CD4-positive, alpha-beta T cell (primary cell): ENCODE measurements around the gene TAS1R1. TPM values are rescaled to one million over a fixed set of nuclear protein-coding genes. Genes with fewer than 3 reads are reported as not detected.

Source experiments
- ATAC-seq: fragments of 200-7000 bp; cut with Tn5 transposase; one replicate; pipeline ENCODE4 v1.10.0; 2022; ENCODE audit warnings: mild to moderate bottlenecking; ENCODE audit not compliant: poor library complexity
- CTCF ChIA-PET: fragments of 350-600 bp; sonication (Branson Sonifier 250); formaldehyde crosslinking; loops from one replicate; lab custom pipeline; 2021; ENCODE audit warnings: antibody characterized with exemption, inconsistent platforms; lab: Charles Lee
- POLR2A ChIA-PET: fragments of 350-600 bp; sonication (Branson Sonifier 250); formaldehyde crosslinking; loops from one replicate; lab custom pipeline; 2021; ENCODE audit warnings: antibody characterized with exemption, inconsistent platforms; lab: Charles Lee
- DNase-seq, 14 experiments: peaks; one replicate each; pipeline ENCODE4 v3.0.0-alpha.2; 2013 to 2020; ENCODE audit warnings: mixed read lengths in 2 of 14
- H3K27ac ChIP-seq, 2 donors: one replicate each; pipeline versions ENCODE4 v1.5.1 to v1.7.0; 2013; ENCODE audit warnings: low read length in 2 of 2, low read depth in 1 of 2, mild to moderate bottlenecking in 1 of 2
- H3K27me3 ChIP-seq, 2 experiments: 1 replicate in 1 of 2; 2 replicates in 1 of 2; pipeline versions ENCODE4 v1.6.1 to v1.7.0; 2013; ENCODE audit warnings: low read length in 2 of 2, control low read depth in 1 of 2, mild to moderate bottlenecking in 1 of 2, moderate library complexity in 1 of 2; ENCODE audit not compliant: insufficient read depth in 2 of 2, control insufficient read depth in 1 of 2
- H3K36me3 ChIP-seq: one replicate; pipeline ENCODE4 v1.6.1; 2013; ENCODE audit warnings: low read length, control low read depth; ENCODE audit not compliant: insufficient read depth
- H3K4me1 ChIP-seq: one replicate; pipeline ENCODE4 v1.6.1; 2013; ENCODE audit warnings: low read length, control low read depth; ENCODE audit not compliant: insufficient read depth
- H3K4me3 ChIP-seq: one replicate; pipeline ENCODE4 v1.5.1; 2013; ENCODE audit warnings: mild to moderate bottlenecking, low read length, moderate library complexity
- H3K9me3 ChIP-seq, 2 experiments: 1 replicate in 1 of 2; 2 replicates in 1 of 2; pipeline versions ENCODE4 v1.6.1 to v1.7.0; 2013; ENCODE audit warnings: low read length in 2 of 2, mild to moderate bottlenecking in 2 of 2, control low read depth in 1 of 2, moderate library complexity in 1 of 2; ENCODE audit not compliant: control insufficient read depth in 1 of 2, insufficient read depth in 1 of 2
- H3K27ac Mint-ChIP-seq: one replicate; pipeline ENCODE4 v1.8.0; 2020; ENCODE audit warnings: mixed read lengths
- H3K27me3 Mint-ChIP-seq: one replicate; pipeline ENCODE4 v1.8.0; 2021; ENCODE audit warnings: mixed read lengths
- H3K36me3 Mint-ChIP-seq: one replicate; pipeline ENCODE4 v1.8.0; 2021; ENCODE audit warnings: low read depth, mixed read lengths
- H3K4me1 Mint-ChIP-seq: one replicate; pipeline ENCODE4 v1.8.0; 2021; ENCODE audit warnings: low read depth, mixed read lengths
- H3K4me3 Mint-ChIP-seq: one replicate; pipeline ENCODE4 v1.8.0; 2020; ENCODE audit warnings: mild to moderate bottlenecking, mixed read lengths
- H3K9me3 Mint-ChIP-seq: one replicate; pipeline ENCODE4 v1.8.0; 2020; ENCODE audit warnings: mixed read lengths
- CTCF ChIP-seq: fragments of 200-600 bp; IDR thresholded peaks from one replicate; pipeline ENCODE4 v1.8.0; 2022; ENCODE audit warnings: antibody characterized with exemption, mild to moderate bottlenecking
- intact Hi-C, 2 experiments: fragments of 100-400 bp; cut with DNase I in 1 of 2; cut with micrococcal nuclease in 1 of 2; formaldehyde crosslinking; loops; one replicate each; pipeline versions ENCODE4 v1.15.1 to v1.9.0; 2023 to 2025; cut with DNase I, micrococcal nuclease
- total RNA-seq, 174 experiments: library from RNA in 2 of 174; stranded (reverse) in 2 of 174; gene quantifications; one replicate each; pipeline ENCODE4 v1.2.3 and lab custom pipeline; 2021 to 2026

Gene TAS1R1
- total RNA-seq, 2 experiments from 2014 or later = not detected

DNA sequence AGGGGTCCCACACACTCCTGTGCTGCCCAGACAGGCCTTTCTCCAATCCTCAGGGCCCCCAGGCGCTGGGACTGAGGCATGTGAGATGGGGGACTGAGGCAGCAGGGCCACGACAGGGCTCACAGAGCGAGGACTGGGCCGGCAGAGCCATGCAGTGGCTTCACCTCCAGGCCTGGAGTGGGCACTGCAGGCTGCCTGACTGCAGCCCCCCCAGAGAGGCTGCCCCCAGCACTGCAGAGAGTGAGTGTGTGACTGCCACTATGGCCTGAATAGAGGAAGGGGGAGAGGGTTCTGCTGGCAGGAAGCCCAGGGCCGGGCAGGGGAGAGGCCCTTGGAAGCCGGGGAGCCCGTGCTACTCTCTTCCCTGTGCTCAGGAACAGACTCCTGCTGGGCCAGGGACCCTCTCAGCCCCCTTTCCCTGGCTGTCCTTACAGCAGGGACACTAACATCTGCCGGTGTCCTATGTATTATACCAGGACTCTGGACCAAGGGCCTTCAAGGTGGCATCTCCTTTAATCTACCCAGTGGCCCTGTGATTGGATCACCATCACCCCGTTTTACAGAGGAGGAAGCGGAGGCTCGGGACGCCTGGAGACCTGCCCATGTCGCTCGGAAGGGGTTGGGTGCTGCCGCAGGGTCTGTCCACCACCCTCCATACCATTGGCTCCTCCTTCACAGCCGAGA is 43.4 kb upstream of the TAS1R1 start:
- Mint-ChIP-seq H3K9me3 (no peaks in the 10 kb centered on the region), H3K4me1 (no peaks in the 10 kb centered on the region), H3K36me3 (no peaks in the 10 kb centered on the region), H3K27me3 (no peaks in the 10 kb centered on the region), H3K27ac (no peak overlapping the region), H3K4me3 (no peak overlapping the region)
- intact Hi-C loops = no loop called here
- Histone ChIP-seq H3K4me1 (no peaks in the 10 kb centered on the region), H3K9me3 (peaks cover 0 to 7% of the 10 kb centered on the region in 2 experiments), H3K27me3 (peaks cover 2 to 4% of the 10 kb centered on the region in 2 experiments), H3K27ac (no peak overlapping the region), H3K36me3 (no peaks in the 10 kb centered on the region), H3K4me3 (no peak overlapping the region)
- no peak for TF ChIP-seq CTCF
- POLR2A ChIA-PET = no interaction called here
- CTCF ChIA-PET = no interaction called here
- DNase-seq = no peak
- ATAC-seq = no peak

DNA sequence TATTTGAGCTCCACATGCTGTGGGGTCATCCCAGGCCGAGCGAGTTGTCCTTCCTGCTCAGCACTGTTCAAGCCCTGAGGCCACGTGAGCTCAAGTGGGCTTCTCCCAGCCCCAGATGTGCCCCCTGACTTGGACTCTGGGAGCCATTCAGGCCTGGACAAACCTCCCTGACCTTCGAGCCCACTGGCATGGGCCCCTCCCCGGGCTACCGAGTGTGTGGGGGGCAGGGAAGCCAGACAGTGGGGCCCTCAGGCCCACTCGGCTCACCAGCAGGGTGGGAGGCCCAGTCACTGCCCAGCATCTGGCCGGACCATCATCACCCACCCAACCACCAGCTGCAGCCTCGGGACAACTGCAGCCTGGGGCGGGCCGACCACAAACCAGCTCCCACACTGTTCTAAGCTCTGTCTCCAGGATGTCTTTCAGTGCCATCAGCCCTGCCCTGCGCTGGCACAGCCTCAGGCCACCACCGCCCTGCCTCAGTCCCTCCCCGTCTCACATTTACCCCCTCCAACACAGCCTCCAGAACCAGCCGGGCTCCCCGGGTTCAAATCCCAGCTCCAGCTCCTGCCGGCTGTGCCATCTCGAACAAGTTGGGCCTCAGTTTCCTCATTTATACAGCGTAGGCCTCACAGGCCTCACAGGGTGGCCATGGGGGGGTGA is 42.7 kb upstream of the TAS1R1 start:
- no peak overlapping the region for H3K4me3 ChIP-seq
- no peaks in the 10 kb centered on the region for H3K36me3 ChIP-seq
- peaks cover 0 to 2% of the 10 kb centered on the region in 2 experiments for H3K27me3 ChIP-seq
- Mint-ChIP-seq H3K36me3 (no peaks in the 10 kb centered on the region), H3K4me3 (no peak overlapping the region), H3K27ac (no peak overlapping the region), H3K27me3 (no peaks in the 10 kb centered on the region), H3K9me3 (no peaks in the 10 kb centered on the region), H3K4me1 (no peaks in the 10 kb centered on the region)
- ATAC-seq = no peak
- intact Hi-C loops = no loop called here
- H3K9me3 ChIP-seq = peaks cover 0 to 7% of the 10 kb centered on the region in 2 experiments
- no peaks in the 10 kb centered on the region for H3K4me1 ChIP-seq
- TF ChIP-seq CTCF = no peak
- POLR2A ChIA-PET = no interaction called here
- no peak for DNase-seq
- no peak overlapping the region for H3K27ac ChIP-seq
- CTCF ChIA-PET = no interaction called here

- no peak overlapping the region for H3K27ac Mint-ChIP-seq
- no peaks in the 10 kb centered on the region for H3K4me1 Mint-ChIP-seq
- no peak overlapping the region for H3K4me3 ChIP-seq
- TF ChIP-seq CTCF = no peak
- no peaks in the 10 kb centered on the region for H3K36me3 Mint-ChIP-seq
- H3K27me3 ChIP-seq = peaks cover 0 to 2% of the 10 kb centered on the region in 2 experiments
- no peaks in the 10 kb centered on the region for H3K27me3 Mint-ChIP-seq
- no peaks in the 10 kb centered on the region for H3K4me1 ChIP-seq
- H3K27ac ChIP-seq = no peak overlapping the region
- H3K9me3 Mint-ChIP-seq = no peaks in the 10 kb centered on the region
- intact Hi-C loops = no loop called here
- no peak overlapping the region for H3K4me3 Mint-ChIP-seq
- CTCF ChIA-PET = no interaction called here
- no peaks in the 10 kb centered on the region for H3K36me3 ChIP-seq
- POLR2A ChIA-PET = no interaction called here
- DNase-seq (no peak), ATAC-seq (no peak)
- H3K9me3 ChIP-seq = peaks cover 0 to 7% of the 10 kb centered on the region in 2 experiments
Observed at GRCh38 chr1:6512908-6513280, 42.2 kb upstream of the TAS1R1 start.
